MG63 (cell line): ENCODE data around the gene ARFGAP2. TPM values are rescaled to one million over a fixed set of nuclear protein-coding genes. Genes with fewer than 3 reads are reported as not detected.

Experiments
- total RNA-seq: library from RNA; depleted of rRNA; stranded (reverse); fragments of >200 nt; shearing (Covaris generic); gene quantifications from 2 replicates; pipeline ENCODE4 v1.2.3, GENCODE V29; 2014; ENCODE audit warnings: low replicate concordance; rRNA removed

Gene ARFGAP2
- total RNA-seq, 1 experiment from 2014 or later = 71.0 TPM

Other genes with a start within 250 kb of the ARFGAP2 start
- gene CSTPP1, start 240.1 kb downstream of the ARFGAP2 start, total RNA-seq = 1.6 and 5.2 TPM in 2 replicates
- gene PACSIN3, start 9.6 kb upstream of the ARFGAP2 start, total RNA-seq = 59.8 and 92.5 TPM in 2 replicates
- 13.9 and 20.0 TPM in 2 replicates for gene DDB2, start 38.1 kb upstream of the ARFGAP2 start, total RNA-seq
- 9.6 and 42.7 TPM in 2 replicates for gene ACP2, start 71.9 kb upstream of the ARFGAP2 start, total RNA-seq
- 11.3 and 12.6 TPM in 2 replicates for gene NR1H3, start 81.1 kb upstream of the ARFGAP2 start, total RNA-seq
- gene MADD, start 93.3 kb upstream of the ARFGAP2 start, total RNA-seq = 6.9 and 7.8 TPM in 2 replicates
- not detected in 2 replicates for gene MYBPC3, start 175.8 kb upstream of the ARFGAP2 start, total RNA-seq
- not detected in 2 replicates for gene SPI1, start 201.7 kb upstream of the ARFGAP2 start, total RNA-seq
- 34.0 and 51.1 TPM in 2 replicates for gene SLC39A13, start 231.7 kb upstream of the ARFGAP2 start, total RNA-seq
- gene PSMC3, start 249.6 kb upstream of the ARFGAP2 start, total RNA-seq = 147 and 165 TPM in 2 replicates